ENCODE data around the gene DCST1. TPM values are rescaled to one million over a fixed set of nuclear protein-coding genes. Genes with fewer than 3 reads are reported as not detected.

The DCST1 gene
- total RNA-seq, 2 donors from 2014 or later, result not detected

GRCh38 chr1:155005076-155006011 lies 28.3 kb upstream of the DCST1 start:
- Mint-ChIP-seq H3K9me3 (no peaks in the 10 kb centered on the region), H3K27ac (peak overlapping the region; percentile 95), H3K4me1 (peaks cover 17% of the 10 kb centered on the region), H3K27me3 (no peaks in the 10 kb centered on the region), H3K4me3 (peak overlapping the region; percentile 91), H3K36me3 (ENCODE audit: low read depth) (peaks cover 65% of the 10 kb centered on the region)
- ATAC-seq (replicated peaks), result no peak

- peaks cover 78% of the 10 kb centered on the region for H3K36me3 Mint-ChIP-seq (ENCODE audit: low read depth)
- no peaks in the 10 kb centered on the region for H3K27me3 Mint-ChIP-seq
- no peaks in the 10 kb centered on the region for H3K9me3 Mint-ChIP-seq
- peaks cover 17% of the 10 kb centered on the region for H3K4me1 Mint-ChIP-seq
- ATAC-seq (replicated peaks), result no peak
- peak overlapping the region; percentile 91 for H3K4me3 Mint-ChIP-seq
- peak overlapping the region; percentile 94 for H3K27ac Mint-ChIP-seq
Observed at GRCh38 chr1:155006601-155007101, 27.0 kb upstream of the DCST1 start.

- H3K9me3 Mint-ChIP-seq, result no peaks in the 10 kb centered on the region
- peaks cover 80% of the 10 kb centered on the region for H3K36me3 Mint-ChIP-seq (ENCODE audit: low read depth)
- no peak overlapping the region for H3K27ac Mint-ChIP-seq
- H3K4me3 Mint-ChIP-seq, result peak overlapping the region; percentile 91
- no peak for ATAC-seq (replicated peaks)
- peaks cover 22% of the 10 kb centered on the region for H3K4me1 Mint-ChIP-seq
- H3K27me3 Mint-ChIP-seq, result no peaks in the 10 kb centered on the region
Observed at GRCh38 chr1:155007251-155007828, 26.3 kb upstream of the DCST1 start.

- H3K4me1 Mint-ChIP-seq, result peaks cover 31% of the 10 kb centered on the region
Observed at GRCh38 chr1:155008015-155008941, 25.3 kb upstream of the DCST1 start.

GRCh38 chr1:155009221-155009711 lies 24.4 kb upstream of the DCST1 start:
- H3K9me3 Mint-ChIP-seq, result no peaks in the 10 kb centered on the region
- peak overlapping the region; percentile 91 for H3K4me3 Mint-ChIP-seq
- ATAC-seq (replicated peaks), result no peak
- H3K27me3 Mint-ChIP-seq, result no peaks in the 10 kb centered on the region
- peak overlapping the region; percentile 92 for H3K27ac Mint-ChIP-seq
- peaks cover 82% of the 10 kb centered on the region for H3K36me3 Mint-ChIP-seq (ENCODE audit: low read depth)
- peaks cover 35% of the 10 kb centered on the region for H3K4me1 Mint-ChIP-seq

More at GRCh38 chr1:155008015-155008941, 25.3 kb upstream of the DCST1 start:
- no peaks in the 10 kb centered on the region for H3K9me3 Mint-ChIP-seq
- H3K27ac Mint-ChIP-seq, result peak overlapping the region; percentile 92
- H3K27me3 Mint-ChIP-seq, result no peaks in the 10 kb centered on the region
- peaks cover 82% of the 10 kb centered on the region for H3K36me3 Mint-ChIP-seq (ENCODE audit: low read depth)
- H3K4me3 Mint-ChIP-seq, result peak overlapping the region; percentile 91
- peak; percentile 68 for ATAC-seq (replicated peaks)

GRCh38 chr1:155009742-155010141 lies 23.9 kb upstream of the DCST1 start:
- Mint-ChIP-seq H3K4me1 (peaks cover 32% of the 10 kb centered on the region), H3K27me3 (no peaks in the 10 kb centered on the region), H3K9me3 (no peaks in the 10 kb centered on the region), H3K36me3 (ENCODE audit: low read depth) (peaks cover 82% of the 10 kb centered on the region), H3K4me3 (peak overlapping the region; percentile 91), H3K27ac (peak overlapping the region; percentile 92)
- no peak for ATAC-seq (replicated peaks)

- H3K27me3 Mint-ChIP-seq, result no peaks in the 10 kb centered on the region
- H3K9me3 Mint-ChIP-seq, result no peaks in the 10 kb centered on the region
- ATAC-seq (replicated peaks), result no peak
- peak overlapping the region; percentile 92 for H3K27ac Mint-ChIP-seq
- peaks cover 32% of the 10 kb centered on the region for H3K4me1 Mint-ChIP-seq
- peaks cover 83% of the 10 kb centered on the region for H3K36me3 Mint-ChIP-seq (ENCODE audit: low read depth)
- H3K4me3 Mint-ChIP-seq, result peak overlapping the region; percentile 91
Observed at GRCh38 chr1:155010211-155010918, 23.3 kb upstream of the DCST1 start.

- H3K9me3 Mint-ChIP-seq, result no peaks in the 10 kb centered on the region
- ATAC-seq (replicated peaks), result no peak
- no peaks in the 10 kb centered on the region for H3K27me3 Mint-ChIP-seq
- H3K27ac Mint-ChIP-seq, result peak overlapping the region; percentile 92
- peaks cover 37% of the 10 kb centered on the region for H3K4me1 Mint-ChIP-seq
- peaks cover 83% of the 10 kb centered on the region for H3K36me3 Mint-ChIP-seq (ENCODE audit: low read depth)
- peak overlapping the region; percentile 91 for H3K4me3 Mint-ChIP-seq
Observed at GRCh38 chr1:155011004-155011416, 22.6 kb upstream of the DCST1 start.

- peaks cover 83% of the 10 kb centered on the region for H3K36me3 Mint-ChIP-seq (ENCODE audit: low read depth)
- peak overlapping the region; percentile 92 for H3K27ac Mint-ChIP-seq
- peak overlapping the region; percentile 91 for H3K4me3 Mint-ChIP-seq
- no peak for ATAC-seq (replicated peaks)
- peaks cover 37% of the 10 kb centered on the region for H3K4me1 Mint-ChIP-seq
- no peaks in the 10 kb centered on the region for H3K9me3 Mint-ChIP-seq
- H3K27me3 Mint-ChIP-seq, result no peaks in the 10 kb centered on the region
Observed at GRCh38 chr1:155011437-155012025, 22.1 kb upstream of the DCST1 start.

GRCh38 chr1:155012026-155012546 lies 21.5 kb upstream of the DCST1 start:
- no peak for ATAC-seq (replicated peaks)
- Mint-ChIP-seq H3K9me3 (no peaks in the 10 kb centered on the region), H3K4me3 (peak overlapping the region; percentile 91), H3K27me3 (no peaks in the 10 kb centered on the region), H3K4me1 (peaks cover 34% of the 10 kb centered on the region), H3K36me3 (ENCODE audit: low read depth) (peaks cover 88% of the 10 kb centered on the region), H3K27ac (peak overlapping the region; percentile 69)

GRCh38 chr1:155012776-155013602 lies 20.6 kb upstream of the DCST1 start:
- H3K4me3 Mint-ChIP-seq, result peak overlapping the region; percentile 91

GRCh38 chr1:155013632-155014031 lies 20.0 kb upstream of the DCST1 start:
- no peak for ATAC-seq (replicated peaks)
- peaks cover 34% of the 10 kb centered on the region for H3K4me1 Mint-ChIP-seq
- H3K4me3 Mint-ChIP-seq, result peak overlapping the region; percentile 91
- H3K27ac Mint-ChIP-seq, result no peak overlapping the region
- H3K36me3 Mint-ChIP-seq (ENCODE audit: low read depth), result peaks cover 95% of the 10 kb centered on the region
- H3K27me3 Mint-ChIP-seq, result no peaks in the 10 kb centered on the region
- H3K9me3 Mint-ChIP-seq, result no peaks in the 10 kb centered on the region

More at GRCh38 chr1:155012776-155013602, 20.6 kb upstream of the DCST1 start:
- Mint-ChIP-seq H3K36me3 (ENCODE audit: low read depth) (peaks cover 95% of the 10 kb centered on the region), H3K4me1 (peaks cover 34% of the 10 kb centered on the region), H3K27ac (peak overlapping the region; percentile 69), H3K9me3 (no peaks in the 10 kb centered on the region), H3K27me3 (no peaks in the 10 kb centered on the region)
- ATAC-seq (replicated peaks), result no peak

All from activated T-helper 17 cell treated with anti-CD3 and anti-CD28 coated beads, Interleukin-2, amount 50 U/mL, for 72 hours (primary cell).